H9 (cell line): ENCODE results near the gene ATN1. TPM values are rescaled to one million over a fixed set of nuclear protein-coding genes. Genes with fewer than 3 reads are reported as not detected.

ENCODE experiments used
- DNase-seq: peaks from one replicate; pipeline ENCODE4 v3.0.0-alpha.2; 2017
- H2AFZ ChIP-seq: one replicate; pipeline ENCODE4 v1.6.1; 2013; ENCODE audit warnings: mild to moderate bottlenecking, low read length, control low read depth, moderate library complexity
- H2AK5ac ChIP-seq: 2 replicates; pipeline ENCODE4 v1.6.1; 2013; ENCODE audit warnings: low read length, control low read depth, mixed read lengths; ENCODE audit not compliant: insufficient read length
- H2BK120ac ChIP-seq: one replicate; pipeline ENCODE4 v1.6.1; 2013; ENCODE audit warnings: low read depth, mild to moderate bottlenecking, low read length, control low read depth, inconsistent platforms; ENCODE audit not compliant: poor library complexity, severe bottlenecking
- H2BK12ac ChIP-seq: 2 replicates; pipeline ENCODE4 v1.6.1; 2013; ENCODE audit warnings: low read length, control low read depth, mixed read lengths, low read depth; ENCODE audit not compliant: insufficient read length
- H2BK15ac ChIP-seq: 2 replicates; pipeline ENCODE4 v1.6.1; 2013; ENCODE audit warnings: low read depth, low read length, control low read depth
- H2BK20ac ChIP-seq: one replicate; pipeline ENCODE4 v1.6.1; 2013; ENCODE audit warnings: low read depth, mild to moderate bottlenecking, low read length, control low read depth, inconsistent platforms; ENCODE audit not compliant: poor library complexity, severe bottlenecking
- H2BK5ac ChIP-seq: 2 replicates; pipeline ENCODE4 v1.6.1; 2013; ENCODE audit warnings: low read length, control low read depth, mixed read lengths; ENCODE audit not compliant: insufficient read length
- H3K14ac ChIP-seq: 2 replicates; pipeline ENCODE4 v1.6.1; 2013; ENCODE audit warnings: low read length, control low read depth; ENCODE audit not compliant: insufficient read depth
- H3K18ac ChIP-seq: 2 replicates; pipeline ENCODE4 v1.6.1; 2013; ENCODE audit warnings: low read depth, mild to moderate bottlenecking, mixed read lengths, low read length, control low read depth; ENCODE audit not compliant: insufficient read length
- H3K23ac ChIP-seq: 2 replicates; pipeline ENCODE4 v1.6.1; 2013; ENCODE audit warnings: low read length, control low read depth, mixed read lengths, low read depth; ENCODE audit not compliant: insufficient read length
- H3K23me2 ChIP-seq: 2 replicates; pipeline ENCODE4 v1.6.1; 2013; ENCODE audit warnings: low read depth, mild to moderate bottlenecking, mixed read lengths, low read length, control low read depth; ENCODE audit not compliant: insufficient read length, poor library complexity, severe bottlenecking
- H3K27ac ChIP-seq: 2 replicates; pipeline ENCODE4 v1.5.1; 2013; ENCODE audit warnings: low read length, control low read depth, mixed read lengths, low read depth; ENCODE audit not compliant: insufficient read length
- H3K27me3 ChIP-seq: 2 replicates; pipeline ENCODE4 v1.6.1; 2013; ENCODE audit warnings: low read length, control low read depth, inconsistent platforms; ENCODE audit not compliant: insufficient read depth
- H3K4ac ChIP-seq: 2 replicates; pipeline ENCODE4 v1.6.1; 2013; ENCODE audit warnings: low read depth, mild to moderate bottlenecking, control low read depth, inconsistent platforms, low read length, moderate library complexity
- H3K4me1 ChIP-seq: 2 replicates; pipeline ENCODE4 v1.6.1; 2013; ENCODE audit warnings: low read length, control low read depth, inconsistent platforms; ENCODE audit not compliant: insufficient read depth
- H3K4me2 ChIP-seq: 2 replicates; pipeline ENCODE4 v1.6.1; 2013; ENCODE audit warnings: low read length, control low read depth, mixed read lengths; ENCODE audit not compliant: insufficient read length, insufficient read depth
- H3K56ac ChIP-seq: 2 replicates; pipeline ENCODE4 v1.6.1; 2013; ENCODE audit warnings: low read depth, mild to moderate bottlenecking, mixed read lengths, low read length, control low read depth; ENCODE audit not compliant: insufficient read length
- H3K79me1 ChIP-seq: 2 replicates; pipeline ENCODE4 v1.6.1; 2013; ENCODE audit warnings: low read depth, mild to moderate bottlenecking, moderate library complexity, low read length, control low read depth, inconsistent platforms; ENCODE audit not compliant: insufficient read depth, poor library complexity, severe bottlenecking
- H3K79me2 ChIP-seq: 2 replicates; pipeline ENCODE4 v1.6.1; 2013; ENCODE audit warnings: low read length, control low read depth, inconsistent platforms; ENCODE audit not compliant: insufficient read depth
- H3K9ac ChIP-seq: 2 replicates; pipeline ENCODE4 v1.6.1; 2013; ENCODE audit warnings: low read length, control low read depth, mixed read lengths; ENCODE audit not compliant: insufficient read length; ENCODE audit errors: extremely low read depth
- H3K9me3 ChIP-seq: one replicate; pipeline ENCODE4 v1.6.1; 2013; ENCODE audit warnings: low read depth, low read length, inconsistent platforms; ENCODE audit not compliant: control insufficient read depth
- H3T11ph ChIP-seq: one replicate; pipeline ENCODE4 v1.6.1; 2013; ENCODE audit warnings: mild to moderate bottlenecking, low read length, control low read depth, inconsistent platforms
- H4K20me1 ChIP-seq: one replicate; pipeline ENCODE4 v1.6.1; 2013; ENCODE audit not compliant: control insufficient read depth, insufficient read length, insufficient read depth
- H4K5ac ChIP-seq: 2 replicates; pipeline ENCODE4 v1.6.1; 2013; ENCODE audit warnings: low read depth, mild to moderate bottlenecking, mixed read lengths, low read length, control low read depth; ENCODE audit not compliant: insufficient read length
- H4K8ac ChIP-seq: replicated peaks from 2 replicates; pipeline ENCODE4 v1.6.1; 2013; ENCODE audit warnings: low read length, control low read depth, mixed read lengths, low read depth; ENCODE audit not compliant: insufficient read length
- H4K91ac ChIP-seq: 2 replicates; pipeline ENCODE4 v1.6.1; 2013; ENCODE audit warnings: low read depth, mild to moderate bottlenecking, moderate library complexity, mixed read lengths, low read length, control low read depth; ENCODE audit not compliant: insufficient read length
- H3K27ac Mint-ChIP-seq, 3 experiments: 2 replicates in 2 of 3; 3 replicates in 1 of 3; pipeline ENCODE4 v1.8.0; 2020 to 2021; ENCODE audit warnings: mixed read lengths in 3 of 3, mild to moderate bottlenecking in 1 of 3, moderate library complexity in 1 of 3
- H3K27me3 Mint-ChIP-seq: 2 replicates; pipeline ENCODE4 v1.8.0; 2021; ENCODE audit warnings: low read depth, mild to moderate bottlenecking, moderate library complexity, mixed read lengths
- H3K36me3 Mint-ChIP-seq, 3 experiments: 2 replicates in 2 of 3; 3 replicates in 1 of 3; pipeline ENCODE4 v1.8.0; 2020 to 2021; ENCODE audit warnings: low read depth in 3 of 3, mixed read lengths in 3 of 3; ENCODE audit not compliant: insufficient read depth in 1 of 3
- H3K4me1 Mint-ChIP-seq, 2 experiments: 2 replicates each; pipeline ENCODE4 v1.8.0; 2020; ENCODE audit warnings: mixed read lengths in 2 of 2
- H3K4me3 Mint-ChIP-seq, 2 experiments: 2 replicates in 1 of 2; 3 replicates in 1 of 2; pipeline ENCODE4 v1.8.0; 2020 to 2021; ENCODE audit warnings: mild to moderate bottlenecking in 2 of 2, mixed read lengths in 2 of 2, moderate library complexity in 1 of 2
- H3K9me3 Mint-ChIP-seq, 2 experiments: 2 replicates in 1 of 2; 3 replicates in 1 of 2; pipeline ENCODE4 v1.8.0; 2020; ENCODE audit warnings: mild to moderate bottlenecking in 2 of 2, mixed read lengths in 2 of 2, moderate library complexity in 1 of 2
- WGBS: extraction: QIAGEN DNeasy Blood & Tissue Kit; methylation state at CpG from one replicate; pipeline ENCODE4 v1.1.7; 2013; ENCODE audit warnings: missing lambda C conversion rate, low lambda C conversion rate, mixed read lengths; ENCODE audit not compliant: insufficient read length; ENCODE audit errors: extremely low coverage; 5-methylcytosine and 5-hydroxymethylcytosine counted together
- total RNA-seq: library from RNA; stranded (reverse); gene quantifications from 2 replicates; pipeline ENCODE4 v1.2.1, GENCODE V29; 2021
- TF ChIP-seq, protein P1 (sequence below): fragments of 200-600 bp; sonication (generic); conservative IDR thresholded peaks from 3 replicates; pipeline ENCODE4 v1.8.0; 2021; ENCODE audit warnings: antibody characterized with exemption, mild to moderate bottlenecking

The ATN1 gene
- total RNA-seq, 1 experiment from 2014 or later: 103 TPM

DNA sequence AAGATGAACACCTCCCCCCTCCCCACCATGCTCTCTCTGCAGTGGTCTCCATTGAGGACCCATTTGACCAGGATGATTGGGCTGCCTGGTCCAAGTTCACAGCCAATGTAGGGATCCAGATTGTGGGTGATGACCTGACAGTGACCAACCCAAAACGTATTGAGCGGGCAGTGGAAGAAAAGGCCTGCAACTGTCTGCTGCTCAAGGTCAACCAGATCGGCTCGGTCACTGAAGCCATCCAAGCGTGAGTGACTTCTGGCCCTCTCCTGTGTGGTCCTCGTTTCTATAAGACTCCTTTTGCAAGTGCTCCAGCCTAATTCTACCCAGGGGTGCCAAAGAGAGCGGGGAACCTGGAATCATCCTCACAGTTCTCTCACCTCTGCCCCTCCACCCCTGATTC lies 6.2 kb upstream of the ATN1 start:
- Histone ChIP-seq H3K4me1 (peaks cover 3% of the 10 kb centered on the region; the same call in 1 of the 2 replicates), H4K5ac (no peak overlapping the region), H3K4me2 (no peak overlapping the region), H3T11ph (no peak overlapping the region), H3K14ac (no peak overlapping the region), H3K4ac (no peak overlapping the region), H4K91ac (no peak overlapping the region), H2BK5ac (no peak overlapping the region), H3K23me2 (peaks cover 12% of the 10 kb centered on the region), H2BK12ac (no peak overlapping the region), H3K9ac (no peak overlapping the region), H3K27me3 (no peaks in the 10 kb centered on the region), H3K79me2 (no peaks in the 10 kb centered on the region), H2AK5ac (no peak overlapping the region), H3K9me3 (no peaks in the 10 kb centered on the region), H3K56ac (no peak overlapping the region), H3K18ac (no peak overlapping the region), H4K8ac (no peak overlapping the region), H2BK15ac (no peak overlapping the region), H2BK120ac (no peak overlapping the region), H3K23ac (no peak overlapping the region), H3K27ac (no peak overlapping the region), H4K20me1 (no peaks in the 10 kb centered on the region), H3K79me1 (peaks cover under 1% of the 10 kb centered on the region), H2BK20ac (no peak overlapping the region), H2AFZ (no peak overlapping the region)
- H3K27ac Mint-ChIP-seq: peak overlapping the region; percentile 76 to 95 (median 85); a peak in 4 of 7 replicates
- H3K4me3 Mint-ChIP-seq: no peak overlapping the region
- DNase-seq: no peak
- H3K36me3 Mint-ChIP-seq: peaks cover 33 to 61% (median 59%) of the 10 kb centered on the region in 3 experiments
- H3K9me3 Mint-ChIP-seq: no peaks in the 10 kb centered on the region
- H3K27me3 Mint-ChIP-seq: peaks cover 1% of the 10 kb centered on the region; the same call in 1 of the 2 replicates
- peaks cover 43 to 46% of the 10 kb centered on the region in 2 experiments for H3K4me1 Mint-ChIP-seq
- no CpG with 5 or more reads among the region's 7 CpGs for WGBS
- TF ChIP-seq, protein P1, sequence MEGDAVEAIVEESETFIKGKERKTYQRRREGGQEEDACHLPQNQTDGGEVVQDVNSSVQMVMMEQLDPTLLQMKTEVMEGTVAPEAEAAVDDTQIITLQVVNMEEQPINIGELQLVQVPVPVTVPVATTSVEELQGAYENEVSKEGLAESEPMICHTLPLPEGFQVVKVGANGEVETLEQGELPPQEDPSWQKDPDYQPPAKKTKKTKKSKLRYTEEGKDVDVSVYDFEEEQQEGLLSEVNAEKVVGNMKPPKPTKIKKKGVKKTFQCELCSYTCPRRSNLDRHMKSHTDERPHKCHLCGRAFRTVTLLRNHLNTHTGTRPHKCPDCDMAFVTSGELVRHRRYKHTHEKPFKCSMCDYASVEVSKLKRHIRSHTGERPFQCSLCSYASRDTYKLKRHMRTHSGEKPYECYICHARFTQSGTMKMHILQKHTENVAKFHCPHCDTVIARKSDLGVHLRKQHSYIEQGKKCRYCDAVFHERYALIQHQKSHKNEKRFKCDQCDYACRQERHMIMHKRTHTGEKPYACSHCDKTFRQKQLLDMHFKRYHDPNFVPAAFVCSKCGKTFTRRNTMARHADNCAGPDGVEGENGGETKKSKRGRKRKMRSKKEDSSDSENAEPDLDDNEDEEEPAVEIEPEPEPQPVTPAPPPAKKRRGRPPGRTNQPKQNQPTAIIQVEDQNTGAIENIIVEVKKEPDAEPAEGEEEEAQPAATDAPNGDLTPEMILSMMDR: no peak
